Lower leg skin (tissue), 4 donors: ENCODE results near the gene IPP. TPM values are rescaled to one million over a fixed set of nuclear protein-coding genes. Genes with fewer than 3 reads are reported as not detected.
"Not testable (repeated sequence)": the region's sequence is repeated elsewhere in the genome, so short reads cannot be mapped to it uniquely, and the experiment has no call there.

Experiments used
- DNase-seq, 2 donors: peaks; one replicate each; pipeline ENCODE4 v3.0.0-alpha.2; 2019; ENCODE audit warnings: low spot score in 2 of 2
- H3K4me3 ChIP-seq: fragments of 200-600 bp; sonication (generic); 2 replicates; pipeline ENCODE4 v1.5.1; 2017; ENCODE audit warnings: mild to moderate bottlenecking, low read depth; ENCODE audit not compliant: poor library complexity, severe bottlenecking
- CTCF ChIP-seq, 3 donors: fragments of 450-650 bp; IDR thresholded peaks; one replicate each; pipeline ENCODE4 v1.5.1; 2016; ENCODE audit warnings: antibody characterized with exemption in 3 of 3, mild to moderate bottlenecking in 3 of 3, moderate library complexity in 2 of 3
- POLR2A ChIP-seq, 2 donors: fragments of 450-650 bp; IDR thresholded peaks; one replicate each; pipeline ENCODE4 v1.6.1; 2016 to 2017; ENCODE audit warnings: antibody characterized with exemption in 2 of 2, mild to moderate bottlenecking in 1 of 2, moderate library complexity in 1 of 2
- WGBS, 2 donors: methylation state at CpG; one replicate each; pipeline ENCODE4 v1.1.5; 2018; 5-methylcytosine and 5-hydroxymethylcytosine counted together
- intact Hi-C: fragments of 100-400 bp; cut with DNase I; formaldehyde crosslinking; loops from one replicate; pipeline ENCODE4 v1.15.0; 2023; ENCODE audit warnings: low total_unique reads
- total RNA-seq, 4 donors: library from RNA; depleted of rRNA; stranded (reverse); fragments of >200 nt; gene quantifications; one replicate each; pipeline ENCODE4 v1.1.0, GENCODE V29; 2016

IPP gene
- total RNA-seq, 4 donors from 2014 or later = 6.1 to 11.7 (median 9.9) TPM

GRCh38 chr1:45684402-45684801 is 66.1 kb downstream of the IPP start:
- no peak overlapping the region for H3K4me3 ChIP-seq
- DNase-seq = no peak
- 34 to 42% methylated on average over 2 of the region's 2 CpGs for WGBS, 2 donors
- TF ChIP-seq POLR2A (IDR thresholded peaks at IDR 0.05) = no peak
- TF ChIP-seq CTCF (IDR thresholded peaks at IDR 0.05) = no peak
- intact Hi-C loops = no loop called here

GRCh38 chr1:45682942-45683341 is 67.5 kb downstream of the IPP start:
- no peak for TF ChIP-seq POLR2A (IDR thresholded peaks at IDR 0.05)
- no peak for TF ChIP-seq CTCF (IDR thresholded peaks at IDR 0.05)
- no peak for DNase-seq
- 77 to 82% methylated on average over 6 of the region's 6 CpGs for WGBS, 2 donors
- H3K4me3 ChIP-seq = no peak overlapping the region
- intact Hi-C loops = no loop called here

GRCh38 chr1:45679123-45679522 is 71.3 kb downstream of the IPP start:
- TF ChIP-seq POLR2A (IDR thresholded peaks at IDR 0.05) (no peak), CTCF (IDR thresholded peaks at IDR 0.05) (no peak)
- H3K4me3 ChIP-seq = no peak overlapping the region
- DNase-seq = no peak
- 0 to 3% methylated on average over 3 of the region's 3 CpGs for WGBS, 2 donors
- intact Hi-C loops = no loop called here

- intact Hi-C loops = no loop called here
- no peak for DNase-seq
- TF ChIP-seq CTCF (IDR thresholded peaks at IDR 0.05) = no peak
- no peak for TF ChIP-seq POLR2A (IDR thresholded peaks at IDR 0.05)
- H3K4me3 ChIP-seq = no peak overlapping the region
These were observed 72.0 kb downstream of the IPP start for GRCh38 chr1:45678489-45678888.

- 57 to 62% methylated on average over 3 of the region's 3 CpGs for WGBS, 2 donors
These were observed 72.7 kb downstream of the IPP start for GRCh38 chr1:45677751-45678245.

GRCh38 chr1:45676553-45676952 is 73.9 kb downstream of the IPP start:
- H3K4me3 ChIP-seq, DNase-seq, intact Hi-C loops: not testable (repeated sequence)
- 74 to 81% methylated on average over 7 of the region's 7 CpGs for WGBS, 2 donors

More at GRCh38 chr1:45677751-45678245, 72.7 kb downstream of the IPP start:
- intact Hi-C loops = no loop called here
- DNase-seq = no peak
- H3K4me3 ChIP-seq = no peak overlapping the region
- TF ChIP-seq CTCF (IDR thresholded peaks at IDR 0.05) (no peak), POLR2A (IDR thresholded peaks at IDR 0.05) (no peak)
